ENCODE results near the gene HACD4. TPM values are rescaled to one million over a fixed set of nuclear protein-coding genes. Genes with fewer than 3 reads are reported as not detected.

Gene HACD4
- total RNA-seq, 1 donor from 2014 or later: 2.1 TPM

DNA sequence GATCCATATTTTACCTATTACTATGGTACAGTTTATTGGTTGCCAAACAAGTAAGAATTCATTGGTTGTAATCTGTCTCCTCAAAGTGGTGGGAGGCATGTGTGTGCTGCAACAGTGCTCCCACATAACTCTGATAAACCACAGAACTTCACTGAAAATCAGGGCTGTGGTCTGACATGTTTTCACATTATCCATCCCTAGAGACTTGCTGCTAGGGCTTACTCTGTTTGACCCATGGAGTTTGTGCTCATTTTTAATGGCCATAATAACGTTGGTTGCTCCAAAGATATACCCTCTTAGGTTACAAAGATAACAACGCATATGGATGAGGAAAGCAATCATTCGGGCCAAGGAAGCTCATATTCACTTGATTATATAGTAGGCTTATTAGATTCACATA, 37.0 kb downstream of the HACD4 start:
- no peak overlapping the region for H3K27ac ChIP-seq (ENCODE audit: low read depth, low read length)
- peaks cover 11 to 30% (median 14%) of the 10 kb centered on the region in 3 donors for H3K36me3 ChIP-seq (ENCODE audit: control insufficient read depth in 3 of 3, insufficient read depth in 3 of 3, low read length in 3 of 3)
- H3K9ac ChIP-seq (ENCODE audit: low read depth in 1 of 3, low read length in 3 of 3): no peak overlapping the region
- H3K27me3 ChIP-seq (ENCODE audit: control insufficient read depth in 3 of 3, insufficient read depth in 3 of 3, low read length in 3 of 3): no peaks in the 10 kb centered on the region
- H3K4me1 ChIP-seq (ENCODE audit: control insufficient read depth in 3 of 3, insufficient read depth in 3 of 3, low read length in 3 of 3): no peaks in the 10 kb centered on the region
- H3K4me3 ChIP-seq (ENCODE audit: low read length in 3 of 3): no peak overlapping the region
- no peaks in the 10 kb centered on the region for H3K9me3 ChIP-seq (ENCODE audit: control insufficient read depth in 3 of 3, low read length in 3 of 3)

GRCh38 chr9:20990867-20991266, 40.6 kb downstream of the HACD4 start:
- H3K27ac ChIP-seq (ENCODE audit: low read depth, low read length): no peak overlapping the region
- H3K27me3 ChIP-seq (ENCODE audit: control insufficient read depth in 3 of 3, insufficient read depth in 3 of 3, low read length in 3 of 3): no peaks in the 10 kb centered on the region
- no peak overlapping the region for H3K4me3 ChIP-seq (ENCODE audit: low read length in 3 of 3)
- peaks cover 11 to 29% (median 17%) of the 10 kb centered on the region in 3 donors for H3K36me3 ChIP-seq (ENCODE audit: control insufficient read depth in 3 of 3, insufficient read depth in 3 of 3, low read length in 3 of 3)
- no peaks in the 10 kb centered on the region for H3K4me1 ChIP-seq (ENCODE audit: control insufficient read depth in 3 of 3, insufficient read depth in 3 of 3, low read length in 3 of 3)
- no peak overlapping the region for H3K9ac ChIP-seq (ENCODE audit: low read depth in 1 of 3, low read length in 3 of 3)
- no peaks in the 10 kb centered on the region for H3K9me3 ChIP-seq (ENCODE audit: control insufficient read depth in 3 of 3, low read length in 3 of 3)

DNA sequence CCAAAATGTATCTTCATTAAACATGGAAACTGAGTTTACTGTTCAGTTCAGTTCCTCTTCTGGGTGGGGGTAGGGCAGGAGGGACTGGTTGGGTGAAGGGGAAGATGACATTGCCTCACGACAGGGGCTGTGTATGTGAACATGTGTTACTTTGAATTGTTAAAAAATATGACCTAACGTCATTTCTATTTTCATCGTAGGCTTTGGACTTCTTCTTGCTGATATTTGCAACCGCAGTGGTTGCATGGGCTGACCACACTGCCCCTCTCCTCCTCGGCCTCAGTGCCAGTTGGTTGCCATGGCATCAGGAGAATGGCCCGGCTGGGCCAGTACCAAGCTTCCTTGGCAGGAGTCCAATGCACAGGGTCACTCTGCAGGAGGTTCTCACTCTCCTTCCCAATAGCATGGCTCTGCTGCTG, 41.5 kb downstream of the HACD4 start:
- no peaks in the 10 kb centered on the region for H3K4me1 ChIP-seq (ENCODE audit: control insufficient read depth in 3 of 3, insufficient read depth in 3 of 3, low read length in 3 of 3)
- no peak overlapping the region for H3K27ac ChIP-seq (ENCODE audit: low read depth, low read length)
- H3K4me3 ChIP-seq (ENCODE audit: low read length in 3 of 3): no peak overlapping the region
- no peak overlapping the region for H3K9ac ChIP-seq (ENCODE audit: low read depth in 1 of 3, low read length in 3 of 3)
- H3K36me3 ChIP-seq (ENCODE audit: control insufficient read depth in 3 of 3, insufficient read depth in 3 of 3, low read length in 3 of 3): peaks cover 11 to 29% (median 17%) of the 10 kb centered on the region in 3 donors
- H3K9me3 ChIP-seq (ENCODE audit: control insufficient read depth in 3 of 3, low read length in 3 of 3): no peaks in the 10 kb centered on the region
- no peaks in the 10 kb centered on the region for H3K27me3 ChIP-seq (ENCODE audit: control insufficient read depth in 3 of 3, insufficient read depth in 3 of 3, low read length in 3 of 3)

DNA sequence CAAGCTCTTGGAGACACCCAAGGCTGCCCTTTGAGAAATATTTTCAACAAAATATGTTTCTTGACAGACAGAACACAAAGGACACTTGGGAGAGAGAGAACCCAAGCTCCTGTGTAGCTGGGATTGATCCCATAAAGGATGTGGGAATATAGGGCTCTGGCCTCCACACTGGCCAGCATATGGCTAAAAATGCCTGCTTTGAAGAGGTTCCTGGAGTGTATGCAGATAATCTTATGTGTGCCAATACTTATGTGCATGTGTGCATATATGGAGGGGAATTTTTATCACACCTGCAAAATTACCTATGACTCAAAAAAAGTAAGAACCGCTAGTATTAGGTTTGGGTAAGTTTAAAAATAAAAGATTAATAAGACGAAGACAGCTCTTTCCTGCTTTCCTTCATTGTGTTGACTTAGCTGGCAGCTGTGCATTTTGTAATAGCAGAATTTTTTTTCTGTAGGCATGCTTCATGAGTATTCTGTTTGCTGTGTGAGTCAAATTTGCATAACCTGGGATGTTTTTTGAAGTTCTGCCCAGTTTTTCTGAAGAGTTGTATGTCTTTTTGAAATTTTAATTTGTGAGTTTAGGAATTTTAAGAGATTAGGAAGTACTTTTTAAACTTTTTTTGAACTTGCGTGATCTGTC, 42.6 kb downstream of the HACD4 start:
- Histone ChIP-seq H3K9me3 (ENCODE audit: control insufficient read depth in 3 of 3, low read length in 3 of 3) (no peaks in the 10 kb centered on the region), H3K4me3 (ENCODE audit: low read length in 3 of 3) (no peak overlapping the region), H3K27me3 (ENCODE audit: control insufficient read depth in 3 of 3, insufficient read depth in 3 of 3, low read length in 3 of 3) (no peaks in the 10 kb centered on the region), H3K27ac (ENCODE audit: low read depth, low read length) (no peak overlapping the region), H3K36me3 (ENCODE audit: control insufficient read depth in 3 of 3, insufficient read depth in 3 of 3, low read length in 3 of 3) (peaks cover 11 to 29% (median 13%) of the 10 kb centered on the region in 3 donors), H3K4me1 (ENCODE audit: control insufficient read depth in 3 of 3, insufficient read depth in 3 of 3, low read length in 3 of 3) (no peaks in the 10 kb centered on the region), H3K9ac (ENCODE audit: low read depth in 1 of 3, low read length in 3 of 3) (no peak overlapping the region)

- Histone ChIP-seq H3K27ac (ENCODE audit: low read depth, low read length) (no peak overlapping the region), H3K27me3 (ENCODE audit: control insufficient read depth in 3 of 3, insufficient read depth in 3 of 3, low read length in 3 of 3) (no peaks in the 10 kb centered on the region), H3K9me3 (ENCODE audit: control insufficient read depth in 3 of 3, low read length in 3 of 3) (no peaks in the 10 kb centered on the region), H3K9ac (ENCODE audit: low read depth in 1 of 3, low read length in 3 of 3) (no peak overlapping the region), H3K4me3 (ENCODE audit: low read length in 3 of 3) (no peak overlapping the region), H3K4me1 (ENCODE audit: control insufficient read depth in 3 of 3, insufficient read depth in 3 of 3, low read length in 3 of 3) (no peaks in the 10 kb centered on the region), H3K36me3 (ENCODE audit: control insufficient read depth in 3 of 3, insufficient read depth in 3 of 3, low read length in 3 of 3) (peaks cover 11 to 26% (median 13%) of the 10 kb centered on the region in 3 donors)
Measured at GRCh38 chr9:20988061-20988460, 43.4 kb downstream of the HACD4 start.

- Histone ChIP-seq H3K36me3 (ENCODE audit: control insufficient read depth in 3 of 3, insufficient read depth in 3 of 3, low read length in 3 of 3) (peaks cover 11 to 27% (median 13%) of the 10 kb centered on the region in 3 donors), H3K4me3 (ENCODE audit: low read length in 3 of 3) (no peak overlapping the region), H3K4me1 (ENCODE audit: control insufficient read depth in 3 of 3, insufficient read depth in 3 of 3, low read length in 3 of 3) (no peaks in the 10 kb centered on the region), H3K9me3 (ENCODE audit: control insufficient read depth in 3 of 3, low read length in 3 of 3) (no peaks in the 10 kb centered on the region), H3K9ac (ENCODE audit: low read depth in 1 of 3, low read length in 3 of 3) (no peak overlapping the region), H3K27me3 (ENCODE audit: control insufficient read depth in 3 of 3, insufficient read depth in 3 of 3, low read length in 3 of 3) (no peaks in the 10 kb centered on the region), H3K27ac (ENCODE audit: low read depth, low read length) (no peak overlapping the region)
Measured at GRCh38 chr9:20987521-20987920, 43.9 kb downstream of the HACD4 start.

DNA sequence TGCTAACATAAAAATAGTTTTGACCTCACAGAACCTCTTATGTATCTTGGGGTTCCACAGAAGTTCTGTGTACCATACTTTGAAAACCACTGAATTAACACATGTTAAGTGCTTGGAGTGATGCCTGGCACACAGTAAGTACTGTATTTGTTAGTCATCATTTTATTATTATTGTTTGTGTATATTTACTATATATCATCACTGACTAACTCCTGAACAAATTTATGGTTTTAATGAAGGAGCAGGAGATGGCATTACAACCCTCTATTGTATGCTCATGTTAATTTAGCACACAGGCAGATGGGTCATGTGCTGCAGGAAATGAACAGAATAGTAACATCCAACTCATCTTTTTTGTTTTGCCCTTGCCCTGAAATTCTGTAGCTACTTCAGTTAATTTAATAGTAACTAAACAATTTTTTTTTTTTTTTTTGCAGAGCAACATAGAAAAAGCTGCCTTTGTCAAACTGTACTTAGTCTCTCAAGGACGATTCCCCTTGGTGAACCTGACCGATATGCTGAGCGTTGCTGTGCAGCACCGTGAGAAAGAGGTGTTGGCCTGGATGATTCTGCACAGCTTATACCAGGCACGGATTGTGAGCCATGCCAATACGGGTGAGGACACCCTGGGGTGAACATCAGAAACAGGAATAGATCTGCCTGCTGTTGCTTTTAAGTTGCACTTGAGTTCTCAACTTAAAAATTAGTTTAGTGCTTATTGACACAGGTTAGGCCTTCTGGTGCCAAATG, 45.4 kb downstream of the HACD4 start:
- Histone ChIP-seq H3K27me3 (ENCODE audit: control insufficient read depth in 3 of 3, insufficient read depth in 3 of 3, low read length in 3 of 3) (no peaks in the 10 kb centered on the region), H3K9me3 (ENCODE audit: control insufficient read depth in 3 of 3, low read length in 3 of 3) (no peaks in the 10 kb centered on the region), H3K4me3 (ENCODE audit: low read length in 3 of 3) (no peak overlapping the region), H3K4me1 (ENCODE audit: control insufficient read depth in 3 of 3, insufficient read depth in 3 of 3, low read length in 3 of 3) (peaks cover 0 to 3% (median 0%) of the 10 kb centered on the region in 3 donors), H3K27ac (ENCODE audit: low read depth, low read length) (no peak overlapping the region), H3K9ac (ENCODE audit: low read depth in 1 of 3, low read length in 3 of 3) (no peak overlapping the region), H3K36me3 (ENCODE audit: control insufficient read depth in 3 of 3, insufficient read depth in 3 of 3, low read length in 3 of 3) (peaks cover 11 to 22% (median 13%) of the 10 kb centered on the region in 3 donors)

- H3K4me1 ChIP-seq (ENCODE audit: control insufficient read depth in 3 of 3, insufficient read depth in 3 of 3, low read length in 3 of 3): peaks cover 0 to 3% (median 0%) of the 10 kb centered on the region in 3 donors
- H3K27me3 ChIP-seq (ENCODE audit: control insufficient read depth in 3 of 3, insufficient read depth in 3 of 3, low read length in 3 of 3): no peaks in the 10 kb centered on the region
- H3K9me3 ChIP-seq (ENCODE audit: control insufficient read depth in 3 of 3, low read length in 3 of 3): no peaks in the 10 kb centered on the region
- no peak overlapping the region for H3K27ac ChIP-seq (ENCODE audit: low read depth, low read length)
- H3K4me3 ChIP-seq (ENCODE audit: low read length in 3 of 3): no peak overlapping the region
- no peak overlapping the region for H3K9ac ChIP-seq (ENCODE audit: low read depth in 1 of 3, low read length in 3 of 3)
- H3K36me3 ChIP-seq (ENCODE audit: control insufficient read depth in 3 of 3, insufficient read depth in 3 of 3, low read length in 3 of 3): peaks cover 2 to 14% (median 4%) of the 10 kb centered on the region in 3 donors
Measured at GRCh38 chr9:20984506-20984905, 46.9 kb downstream of the HACD4 start.

DNA sequence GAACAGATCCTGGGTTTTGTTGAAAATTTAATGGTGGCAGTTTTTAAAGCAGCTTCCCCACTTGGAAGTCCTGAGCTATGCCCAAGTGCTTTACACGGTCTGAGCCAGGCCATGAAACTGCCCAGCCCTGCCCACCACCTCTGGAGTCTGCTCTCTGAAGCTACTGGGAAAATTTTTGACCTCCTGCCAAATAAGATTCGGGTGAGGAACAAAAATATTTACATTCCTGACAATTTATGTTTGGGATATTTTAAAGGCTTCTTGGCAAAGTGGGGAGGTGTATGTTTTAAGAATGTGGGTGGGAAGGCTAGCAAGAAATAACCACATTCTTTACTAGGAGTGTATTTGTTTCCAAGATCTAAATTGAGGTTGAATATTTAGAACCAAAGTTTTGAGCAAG, 50.0 kb downstream of the HACD4 start:
- H3K9ac ChIP-seq (ENCODE audit: low read depth in 1 of 3, low read length in 3 of 3): no peak overlapping the region
- no peak overlapping the region for H3K4me3 ChIP-seq (ENCODE audit: low read length in 3 of 3)
- peaks cover 0 to 3% (median 0%) of the 10 kb centered on the region in 3 donors for H3K4me1 ChIP-seq (ENCODE audit: control insufficient read depth in 3 of 3, insufficient read depth in 3 of 3, low read length in 3 of 3)
- H3K36me3 ChIP-seq (ENCODE audit: control insufficient read depth in 3 of 3, insufficient read depth in 3 of 3, low read length in 3 of 3): peaks cover 3 to 17% (median 7%) of the 10 kb centered on the region in 3 donors
- no peak overlapping the region for H3K27ac ChIP-seq (ENCODE audit: low read depth, low read length)
- no peaks in the 10 kb centered on the region for H3K27me3 ChIP-seq (ENCODE audit: control insufficient read depth in 3 of 3, insufficient read depth in 3 of 3, low read length in 3 of 3)
- H3K9me3 ChIP-seq (ENCODE audit: control insufficient read depth in 3 of 3, low read length in 3 of 3): no peaks in the 10 kb centered on the region

DNA sequence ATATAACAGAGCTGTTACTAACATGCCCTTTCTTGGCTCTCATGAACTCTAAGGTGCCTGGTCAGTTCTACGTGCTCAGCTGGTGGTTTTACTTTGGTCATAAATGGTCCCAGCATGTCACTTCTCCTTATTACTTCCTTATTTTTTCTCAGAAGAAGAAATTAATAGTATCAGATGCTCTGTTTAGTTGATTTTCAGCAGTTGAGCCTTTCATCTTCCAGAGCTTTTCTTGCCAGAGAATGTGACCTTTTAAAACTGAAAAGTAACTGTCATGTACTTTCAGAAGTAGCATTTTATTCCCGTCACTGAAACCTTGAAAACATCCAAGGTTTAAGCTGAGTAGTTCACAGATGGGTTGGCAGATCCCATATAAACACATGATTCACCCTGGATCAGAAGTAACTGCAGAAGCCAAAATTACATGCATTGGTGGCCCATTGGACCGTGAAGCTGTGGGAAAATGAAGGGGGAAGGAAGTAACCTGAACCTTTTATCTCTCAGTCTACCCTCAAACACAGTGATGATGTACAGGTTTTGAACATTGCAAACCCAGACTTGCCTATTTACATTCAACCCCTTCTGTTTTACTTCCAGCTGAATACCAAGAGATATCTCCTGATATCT, 50.5 kb downstream of the HACD4 start:
- H3K9me3 ChIP-seq (ENCODE audit: control insufficient read depth in 3 of 3, low read length in 3 of 3): no peaks in the 10 kb centered on the region
- H3K9ac ChIP-seq (ENCODE audit: low read depth in 1 of 3, low read length in 3 of 3): no peak overlapping the region
- no peak overlapping the region for H3K27ac ChIP-seq (ENCODE audit: low read depth, low read length)
- H3K4me1 ChIP-seq (ENCODE audit: control insufficient read depth in 3 of 3, insufficient read depth in 3 of 3, low read length in 3 of 3): peaks cover 0 to 3% (median 0%) of the 10 kb centered on the region in 3 donors
- H3K4me3 ChIP-seq (ENCODE audit: low read length in 3 of 3): no peak overlapping the region
- H3K36me3 ChIP-seq (ENCODE audit: control insufficient read depth in 3 of 3, insufficient read depth in 3 of 3, low read length in 3 of 3): peaks cover 0 to 18% (median 9%) of the 10 kb centered on the region in 3 donors
- H3K27me3 ChIP-seq (ENCODE audit: control insufficient read depth in 3 of 3, insufficient read depth in 3 of 3, low read length in 3 of 3): no peaks in the 10 kb centered on the region

Data from skeletal muscle tissue (tissue), 4 donors.